Epithelial cell of esophagus (primary cell): ENCODE data around the gene ZNF845.
"Not testable (repeated sequence)": the region's sequence is repeated elsewhere in the genome, so short reads cannot be mapped to it uniquely, and the experiment has no call there.

Experiments
- DNase-seq: peaks from one replicate; pipeline ENCODE4 v3.0.0; 2010; ENCODE audit warnings: low read depth
- H3K4me3 ChIP-seq: 2 replicates; pipeline ENCODE4 v1.5.1; 2011; ENCODE audit warnings: mild to moderate bottlenecking, low read length, control low read depth
- CTCF ChIP-seq: IDR thresholded peaks from 2 replicates; pipeline ENCODE4 v1.5.1; 2011; ENCODE audit warnings: low read depth, mild to moderate bottlenecking, low read length, control low read depth, inconsistent platforms; ENCODE audit not compliant: insufficient read depth; ENCODE audit errors: missing control alignments

The ZNF845 gene

GRCh38 chr19:53388168-53388567 is 54.6 kb downstream of the ZNF845 start:
- no peak for DNase-seq
- TF ChIP-seq CTCF: no peak
- H3K4me3 ChIP-seq: no peak overlapping the region

- peak; percentile 21 for DNase-seq
- no peak overlapping the region for H3K4me3 ChIP-seq
- no peak for TF ChIP-seq CTCF
Observed at GRCh38 chr19:53388904-53389303, 55.4 kb downstream of the ZNF845 start.

GRCh38 chr19:53389571-53389970 is 56.0 kb downstream of the ZNF845 start:
- TF ChIP-seq CTCF: no peak
- no peak for DNase-seq
- no peak overlapping the region for H3K4me3 ChIP-seq

- DNase-seq: no peak
- H3K4me3 ChIP-seq: no peak overlapping the region
- no peak for TF ChIP-seq CTCF
Observed at GRCh38 chr19:53389978-53390377, 56.4 kb downstream of the ZNF845 start.

GRCh38 chr19:53394522-53394973 is 61.0 kb downstream of the ZNF845 start:
- no peak for TF ChIP-seq CTCF
- DNase-seq: no peak
- peak overlapping the region; percentile 13 for H3K4me3 ChIP-seq

- peak; percentile 95 for DNase-seq
- peak within 1 kb of the TSS; percentile 89 for H3K4me3 ChIP-seq
Observed at GRCh38 chr19:53394974-53395839, 61.7 kb downstream of the ZNF845 start, which contains the start of gene ZNF765. TSS of gene ZNF765 (plus strand) at chr19:53395149. CDS start at chr19:53398016, 2,867 bp downstream.

GRCh38 chr19:53395840-53396524 is 62.4 kb downstream of the ZNF845 start:
- not testable (repeated sequence) for DNase-seq
- H3K4me3 ChIP-seq: peak overlapping the region; percentile 89

More at GRCh38 chr19:53394974-53395839, 61.7 kb downstream of the ZNF845 start, which contains the start of gene ZNF765:
- peak; percentile 51 for TF ChIP-seq CTCF
